Skeletal muscle cell (primary cell): ENCODE data around the gene SOX5.
"Not testable (repeated sequence)": the region's sequence is repeated elsewhere in the genome, so short reads cannot be mapped to it uniquely, and the experiment has no call there.

Experiments used
- DNase-seq: peaks from one replicate; pipeline ENCODE4 v3.0.0-alpha.2; 2010; ENCODE audit warnings: low read depth
- H3K4me3 ChIP-seq: 2 replicates; pipeline ENCODE4 v1.5.1; 2011; ENCODE audit warnings: low read depth, mild to moderate bottlenecking, control low read depth, low read length, moderate library complexity

The SOX5 gene

GRCh38 chr12:23854598-23854997, 94.9 kb downstream of the SOX5 start:
- H3K4me3 ChIP-seq, result no peak overlapping the region
- no peak for DNase-seq

GRCh38 chr12:23853640-23854039, 95.8 kb downstream of the SOX5 start:
- no peak overlapping the region for H3K4me3 ChIP-seq

GRCh38 chr12:23851602-23852001, 97.9 kb downstream of the SOX5 start:
- no peak overlapping the region for H3K4me3 ChIP-seq
- DNase-seq, result no peak

More at GRCh38 chr12:23853640-23854039, 95.8 kb downstream of the SOX5 start:
- no peak for DNase-seq

GRCh38 chr12:23847857-23848256, 101.6 kb downstream of the SOX5 start:
- H3K4me3 ChIP-seq, result no peak overlapping the region
- DNase-seq, result no peak

GRCh38 chr12:23843958-23844357, 105.5 kb downstream of the SOX5 start:
- no peak for DNase-seq
- H3K4me3 ChIP-seq, result no peak overlapping the region

- no peak overlapping the region for H3K4me3 ChIP-seq
- no peak for DNase-seq
Observed at GRCh38 chr12:23834076-23834475, 115.4 kb downstream of the SOX5 start.

- no peak for DNase-seq
Observed at GRCh38 chr12:23831739-23832138, 117.7 kb downstream of the SOX5 start.

GRCh38 chr12:23830210-23830609, 119.3 kb downstream of the SOX5 start:
- no peak for DNase-seq
- H3K4me3 ChIP-seq, result no peak overlapping the region

More at GRCh38 chr12:23831739-23832138, 117.7 kb downstream of the SOX5 start:
- no peak overlapping the region for H3K4me3 ChIP-seq

- DNase-seq, result no peak
- no peak overlapping the region for H3K4me3 ChIP-seq
Observed at GRCh38 chr12:23827353-23827752, 122.1 kb downstream of the SOX5 start.

- H3K4me3 ChIP-seq, DNase-seq: not testable (repeated sequence)
Observed at GRCh38 chr12:23825124-23825523, 124.3 kb downstream of the SOX5 start.

GRCh38 chr12:23824358-23824757, 125.1 kb downstream of the SOX5 start:
- no peak overlapping the region for H3K4me3 ChIP-seq
- DNase-seq, result no peak

- H3K4me3 ChIP-seq, result not testable (repeated sequence)
Observed at GRCh38 chr12:23822883-23823282, 126.6 kb downstream of the SOX5 start.

GRCh38 chr12:23817345-23817744, 132.1 kb downstream of the SOX5 start:
- no peak overlapping the region for H3K4me3 ChIP-seq
- no peak for DNase-seq

More at GRCh38 chr12:23822883-23823282, 126.6 kb downstream of the SOX5 start:
- DNase-seq, result not testable (repeated sequence)

- DNase-seq, result no peak
- no peak overlapping the region for H3K4me3 ChIP-seq
Observed at GRCh38 chr12:23816394-23816851, 133.0 kb downstream of the SOX5 start.

- DNase-seq, result no peak
- H3K4me3 ChIP-seq, result no peak overlapping the region
Observed at GRCh38 chr12:23815810-23816209, 133.7 kb downstream of the SOX5 start.

GRCh38 chr12:23813206-23813605, 136.3 kb downstream of the SOX5 start:
- no peak overlapping the region for H3K4me3 ChIP-seq
- no peak for DNase-seq

GRCh38 chr12:23810329-23810902, 139.1 kb downstream of the SOX5 start:
- no peak overlapping the region for H3K4me3 ChIP-seq
- no peak for DNase-seq

- DNase-seq, result no peak
- no peak overlapping the region for H3K4me3 ChIP-seq
Observed at GRCh38 chr12:23803540-23803939, 145.9 kb downstream of the SOX5 start.

- H3K4me3 ChIP-seq, result no peak overlapping the region
- no peak for DNase-seq
Observed at GRCh38 chr12:23795494-23795893, 154.0 kb downstream of the SOX5 start.

- DNase-seq, result no peak
- no peak overlapping the region for H3K4me3 ChIP-seq
Observed at GRCh38 chr12:23781118-23781517, 168.4 kb downstream of the SOX5 start.

- H3K4me3 ChIP-seq, result no peak overlapping the region
- DNase-seq, result no peak
Observed at GRCh38 chr12:23775208-23775607, 174.3 kb downstream of the SOX5 start.
